ENCODE measurements around the gene GPATCH2L.

DNA sequence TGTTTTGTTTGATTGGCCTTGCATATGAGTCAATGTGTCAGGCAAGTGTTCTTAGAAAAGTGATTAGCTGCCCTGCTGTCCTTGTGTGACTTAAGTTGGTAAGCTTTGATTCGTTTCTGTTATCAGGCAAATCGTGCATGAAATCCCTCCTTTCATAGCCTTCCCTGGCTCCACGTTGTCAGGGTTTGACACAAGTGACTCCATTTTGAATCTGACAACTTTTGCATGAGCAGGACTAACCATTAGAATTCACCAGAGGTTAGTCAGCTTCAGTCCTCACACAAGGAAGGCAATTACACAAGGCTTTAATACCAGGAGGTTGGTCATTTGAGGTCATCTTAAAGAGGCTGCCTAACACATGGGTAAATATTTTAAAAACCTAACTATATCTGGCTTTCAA is 68.2 kb downstream of the GPATCH2L start:
- TF ChIP-seq, protein P1, sequence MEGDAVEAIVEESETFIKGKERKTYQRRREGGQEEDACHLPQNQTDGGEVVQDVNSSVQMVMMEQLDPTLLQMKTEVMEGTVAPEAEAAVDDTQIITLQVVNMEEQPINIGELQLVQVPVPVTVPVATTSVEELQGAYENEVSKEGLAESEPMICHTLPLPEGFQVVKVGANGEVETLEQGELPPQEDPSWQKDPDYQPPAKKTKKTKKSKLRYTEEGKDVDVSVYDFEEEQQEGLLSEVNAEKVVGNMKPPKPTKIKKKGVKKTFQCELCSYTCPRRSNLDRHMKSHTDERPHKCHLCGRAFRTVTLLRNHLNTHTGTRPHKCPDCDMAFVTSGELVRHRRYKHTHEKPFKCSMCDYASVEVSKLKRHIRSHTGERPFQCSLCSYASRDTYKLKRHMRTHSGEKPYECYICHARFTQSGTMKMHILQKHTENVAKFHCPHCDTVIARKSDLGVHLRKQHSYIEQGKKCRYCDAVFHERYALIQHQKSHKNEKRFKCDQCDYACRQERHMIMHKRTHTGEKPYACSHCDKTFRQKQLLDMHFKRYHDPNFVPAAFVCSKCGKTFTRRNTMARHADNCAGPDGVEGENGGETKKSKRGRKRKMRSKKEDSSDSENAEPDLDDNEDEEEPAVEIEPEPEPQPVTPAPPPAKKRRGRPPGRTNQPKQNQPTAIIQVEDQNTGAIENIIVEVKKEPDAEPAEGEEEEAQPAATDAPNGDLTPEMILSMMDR (conservative IDR thresholded peaks at IDR 0.05) = no peak
- TF ChIP-seq ZFX (IDR thresholded peaks at IDR 0.05) = no peak
